K562 (cell line): ENCODE data around the gene NTSR1. TPM values are rescaled to one million over a fixed set of nuclear protein-coding genes. Genes with fewer than 3 reads are reported as not detected.

Source experiments
- ATAC-seq: fragments of 200-7000 bp; cut with Tn5 transposase; 3 replicates; pipeline ENCODE4 v1.9.1; 2020; ENCODE audit warnings: moderate library complexity
- BruUV-seq: library from RNA; stranded (reverse); fragments of 400-500 nt; replicated peaks from 2 replicates; lab custom pipeline; 2021; lab: Mats Ljungman, UMichigan
- CTCF ChIA-PET: fragments of 300-600 bp; formaldehyde crosslinking; extraction: SDS; loops from one replicate; lab custom pipeline; 2021; ENCODE audit warnings: low intra/inter-chr PET ratio; lab: Yijun Ruan, JAX
- POLR2A ChIA-PET: fragments of 300-600, 350-650 bp; sonication (Branson Sonifier 250); formaldehyde crosslinking; extraction: SDS; loops from one replicate; lab custom pipeline; 2021; ENCODE audit warnings: antibody characterized with exemption, inconsistent platforms; lab: Yijun Ruan, JAX
- DNase-seq, 4 experiments: peaks; one replicate each; pipeline versions ENCODE4 v3.0.0 to v3.0.0-alpha.2; 2011 to 2018; ENCODE audit warnings: low spot score in 3 of 4, mixed read lengths in 3 of 4; ENCODE audit errors: extremely low read depth in 1 of 4
- FAIRE-seq: peaks from 2 replicates; lab custom pipeline; 2011; peaks lifted over from hg19 to GRCh38; lab: Jason Lieb, UNC
- H2AFZ ChIP-seq: 2 replicates; pipeline ENCODE4 v1.6.0; 2011; ENCODE audit warnings: low read depth, low read length, control low read depth, inconsistent platforms
- H3K27ac ChIP-seq: fragments of 200-600 bp; 3 replicates; pipeline ENCODE4 v1.8.0; 2011; ENCODE audit warnings: low read depth, mild to moderate bottlenecking, control low read depth, inconsistent platforms, low read length, moderate library complexity, mixed read lengths; ENCODE audit errors: extremely low read depth
- H3K27me3 ChIP-seq, 2 experiments: fragments of 300-600 bp in 1 of 2; 2 replicates in 1 of 2; 3 replicates in 1 of 2; pipeline versions ENCODE4 v1.6.0 to v1.8.0; 2011; ENCODE audit warnings: inconsistent platforms in 2 of 2, low read length in 2 of 2, mild to moderate bottlenecking in 1 of 2, mixed read lengths in 1 of 2, moderate library complexity in 1 of 2; ENCODE audit not compliant: control insufficient read depth in 2 of 2, insufficient read depth in 2 of 2
- H3K36me3 ChIP-seq: fragments of 300-600 bp; 3 replicates; pipeline ENCODE4 v1.8.0; 2011; ENCODE audit warnings: mild to moderate bottlenecking, low read length, inconsistent platforms; ENCODE audit not compliant: control insufficient read depth, insufficient read depth
- H3K4me1 ChIP-seq, 2 experiments: fragments of 200-600 bp in 1 of 2; replicated peaks in 1 of 2; 2 replicates in 1 of 2; 3 replicates in 1 of 2; pipeline versions ENCODE4 v1.5.1 to v1.8.0; 2011; ENCODE audit warnings: inconsistent platforms in 2 of 2, low read length in 2 of 2, mild to moderate bottlenecking in 1 of 2, mixed read lengths in 1 of 2, moderate library complexity in 1 of 2; ENCODE audit not compliant: control insufficient read depth in 2 of 2, insufficient read depth in 2 of 2
- H3K4me2 ChIP-seq: 2 replicates; pipeline ENCODE4 v1.6.1; 2011; ENCODE audit warnings: low read length, control low read depth, inconsistent platforms, mixed read lengths; ENCODE audit not compliant: insufficient read depth
- H3K4me3 ChIP-seq: fragments of 200-600 bp; sonication (generic), shearing (Covaris generic); 2 replicates; pipeline ENCODE4 v1.5.1; 2016; ENCODE audit warnings: control low read depth, inconsistent platforms
- H3K79me2 ChIP-seq: fragments of 200-600 bp; 3 replicates; pipeline ENCODE4 v1.8.0; 2011; ENCODE audit warnings: low read length, inconsistent platforms; ENCODE audit not compliant: control insufficient read depth, insufficient read depth
- H3K9ac ChIP-seq, 2 experiments: 2 replicates each; pipeline versions ENCODE4 v1.6.0 to v1.6.1; 2011; ENCODE audit warnings: low read depth in 2 of 2, low read length in 2 of 2, control low read depth in 1 of 2, inconsistent platforms in 1 of 2, mild to moderate bottlenecking in 1 of 2, mixed read lengths in 1 of 2; ENCODE audit not compliant: insufficient read depth in 1 of 2
- H3K9me1 ChIP-seq: one replicate; pipeline ENCODE4 v1.6.0; 2011; ENCODE audit warnings: inconsistent platforms, mild to moderate bottlenecking, low read length, moderate library complexity; ENCODE audit not compliant: control insufficient read depth, insufficient read depth
- H3K9me3 ChIP-seq: replicated peaks from 2 replicates; pipeline ENCODE4 v1.5.1; 2011; ENCODE audit warnings: low read depth, low read length, inconsistent platforms; ENCODE audit not compliant: control insufficient read depth, insufficient read depth
- H4K20me1 ChIP-seq: replicated peaks from 2 replicates; pipeline ENCODE4 v1.6.1; 2011; ENCODE audit warnings: low read length, inconsistent platforms, mixed read lengths; ENCODE audit not compliant: control insufficient read depth, insufficient read depth
- CREB5 ChIP-seq: fragments of 250-450 bp; sonication (Bioruptor Pico); IDR thresholded peaks from 2 replicates; pipeline ENCODE4 v1.5.0; 2020; ENCODE audit warnings: mild to moderate bottlenecking
- ELF4 ChIP-seq: fragments of 450-650 bp; formaldehyde crosslinking; IDR thresholded peaks from 2 replicates; pipeline ENCODE4 v1.4.0; 2022; ENCODE audit warnings: missing genetic modification characterization
- HMGN3 ChIP-seq: IDR thresholded peaks from 2 replicates; pipeline ENCODE4 v1.6.1; 2011; ENCODE audit warnings: borderline replicate concordance, low read depth, mild to moderate bottlenecking, mixed read lengths, low read length; ENCODE audit not compliant: insufficient read length; ENCODE audit errors: extremely low read depth
- KLF1 ChIP-seq: fragments of 450-650 bp; IDR thresholded peaks from 2 replicates; pipeline ENCODE4 v1.6.1; 2016; ENCODE audit warnings: missing genetic modification characterization, missing compliant biosample characterization
- POLR2G ChIP-seq: fragments of 200-400 bp; formaldehyde crosslinking; IDR thresholded peaks from 2 replicates; pipeline ENCODE4 v1.6.1; 2017; ENCODE audit warnings: low read depth, mild to moderate bottlenecking, antibody characterized with exemption, low read length, moderate library complexity
- TCF15 ChIP-seq: fragments of 250-450 bp; sonication (Bioruptor Pico); IDR thresholded peaks from 2 replicates; pipeline ENCODE4 v1.8.0; 2022; ENCODE audit warnings: moderate library complexity, mild to moderate bottlenecking, inconsistent platforms
- TEAD4 ChIP-seq, 2 experiments: sonication (generic) in 1 of 2; formaldehyde crosslinking in 1 of 2; IDR thresholded peaks; 2 replicates each; pipeline versions ENCODE4 v1.6.1 to v1.8.0; 2012 to 2022; ENCODE audit warnings: borderline replicate concordance in 1 of 2, inconsistent platforms in 1 of 2, low read length in 1 of 2, mild to moderate bottlenecking in 1 of 2, missing genetic modification reagents in 1 of 2
- WGBS: fragments of 100-300 bp; shearing (Covaris generic); methylation state at CpG from one replicate; pipeline ENCODE4 v1.1.6; 2016; ENCODE audit warnings: low coverage, mixed read lengths; ENCODE audit not compliant: insufficient coverage; ENCODE audit errors: missing lambda C conversion rate; 5-methylcytosine and 5-hydroxymethylcytosine counted together
- in situ Hi-C: fragments of 300-500 bp; cut with MboI; formaldehyde crosslinking; loops from 4 replicates; pipeline ENCODE4 v1.15.0; 2018; ENCODE audit warnings: inconsistent platforms, mixed read lengths
- intact Hi-C: fragments of 100-400 bp; cut with micrococcal nuclease; formaldehyde crosslinking; loops from 2 replicates; pipeline ENCODE4 v1.14.2; 2022
- polyA plus RNA-seq, 8 experiments: library from polyadenylated mRNA; depleted of rRNA in 4 of 8; stranded (reverse) in 5 of 8; unstranded in 3 of 8; fragments of >200 nt; fragmentation: Nextera tagmentation in 2 of 8; fragmentation: Illumina TruSeq in 1 of 8; extraction: Ambion mirVana in 2 of 8; extraction: Trizol in 1 of 8; gene quantifications; 2 replicates each; pipeline versions ENCODE4 v1.2.1 to v1.2.3, GENCODE V29; 2011 to 2014; ENCODE audit warnings: inconsistent platforms in 1 of 8, missing spikeins in 1 of 8
- total RNA-seq, 7 experiments: library from RNA; depleted of rRNA in 6 of 7; stranded (reverse); fragments of >200 nt in 6 of 7; fragmentation: Illumina TruSeq in 2 of 7; extraction: Trizol in 2 of 7; gene quantifications; 2 replicates each; pipeline versions ENCODE4 v1.2.1 to v1.2.3, GENCODE V29; 2011 to 2021; ENCODE audit warnings: low replicate concordance in 1 of 7
- TF ChIP-seq, protein P1 (sequence below): sonication (generic); formaldehyde crosslinking; IDR thresholded peaks from 2 replicates; pipeline ENCODE4 v1.8.1; 2023; ENCODE audit warnings: mild to moderate bottlenecking, missing genetic modification reagents

The NTSR1 gene
- total and polyA plus RNA-seq, 9 of the 15 experiments (the other 6 are each of a cell fraction or from before 2014, with no cell fraction given), result 0.04 to 0.40 (median 0.13) TPM; not detected in 3

- no peaks in the 10 kb centered on the region for H3K79me2 ChIP-seq
- no peaks in the 10 kb centered on the region for H3K9me3 ChIP-seq
- intact Hi-C loops (no loop called here), in situ Hi-C loops (no loop called here)
- 0 out of 4 replicates have a peak overlapping the region, but pooled peaks of 1 of the 2 experiments have one; percentile 19 for H3K9ac ChIP-seq
- no peaks in the 10 kb centered on the region for H3K36me3 ChIP-seq
- ATAC-seq (peak; percentile 29), DNase-seq (no peak), FAIRE-seq (no peak)
- H3K27ac ChIP-seq, result no peak overlapping the region
- H4K20me1 ChIP-seq, result peaks cover 15% of the 10 kb centered on the region
- peaks cover 0 to 17% of the 10 kb centered on the region in 2 experiments; a peak in 3 of 5 replicates for H3K27me3 ChIP-seq
- no peak overlapping the region for H3K4me2 ChIP-seq
- BruUV-seq, result no TSS peak
- WGBS, result 25% methylated on average over 8 of the region's 20 CpGs
- TF ChIP-seq CREB5 (CRISPR knock-in tag), result no peak
- no peak for TF ChIP-seq TEAD4 (IDR thresholded peaks at IDR 0.05; ENCODE audit: low read length)
- TF ChIP-seq TEAD4 (CRISPR knock-in tag; IDR thresholded peaks at IDR 0.05; ENCODE audit: borderline replicate concordance), result no peak
- peak; percentile 21 for TF ChIP-seq HMGN3
- TF ChIP-seq ELF4, result no peak
- TF ChIP-seq TCF15 (CRISPR knock-in tag), result no peak
- 0 out of 2 replicates have a peak, but pooled peaks have one; percentile 22 for TF ChIP-seq KLF1
- TF ChIP-seq POLR2G, result peak; percentile 51
- TF ChIP-seq, protein P1, sequence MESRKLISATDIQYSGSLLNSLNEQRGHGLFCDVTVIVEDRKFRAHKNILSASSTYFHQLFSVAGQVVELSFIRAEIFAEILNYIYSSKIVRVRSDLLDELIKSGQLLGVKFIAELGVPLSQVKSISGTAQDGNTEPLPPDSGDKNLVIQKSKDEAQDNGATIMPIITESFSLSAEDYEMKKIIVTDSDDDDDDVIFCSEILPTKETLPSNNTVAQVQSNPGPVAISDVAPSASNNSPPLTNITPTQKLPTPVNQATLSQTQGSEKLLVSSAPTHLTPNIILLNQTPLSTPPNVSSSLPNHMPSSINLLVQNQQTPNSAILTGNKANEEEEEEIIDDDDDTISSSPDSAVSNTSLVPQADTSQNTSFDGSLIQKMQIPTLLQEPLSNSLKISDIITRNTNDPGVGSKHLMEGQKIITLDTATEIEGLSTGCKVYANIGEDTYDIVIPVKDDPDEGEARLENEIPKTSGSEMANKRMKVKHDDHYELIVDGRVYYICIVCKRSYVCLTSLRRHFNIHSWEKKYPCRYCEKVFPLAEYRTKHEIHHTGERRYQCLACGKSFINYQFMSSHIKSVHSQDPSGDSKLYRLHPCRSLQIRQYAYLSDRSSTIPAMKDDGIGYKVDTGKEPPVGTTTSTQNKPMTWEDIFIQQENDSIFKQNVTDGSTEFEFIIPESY (CRISPR knock-in tag), result peak; percentile 78
- POLR2A ChIA-PET, result no interaction called here
- no peak overlapping the region for H2AFZ ChIP-seq
- CTCF ChIA-PET, result no interaction called here
- H3K4me3 ChIP-seq, result no peak overlapping the region
- H3K9me1 ChIP-seq, result no peaks in the 10 kb centered on the region
- peaks cover 0 to 38% of the 10 kb centered on the region in 2 experiments; a peak in 3 of 5 replicates for H3K4me1 ChIP-seq
Measured at GRCh38 chr20:62759981-62760431, 51.4 kb downstream of the NTSR1 start.
